Caco-2 (cell line): ENCODE measurements around the gene CNN3. TPM values are rescaled to one million over a fixed set of nuclear protein-coding genes. Genes with fewer than 3 reads are reported as not detected.
A peak's percentile ranks its signal among the peaks of the same experiment; 100 is the strongest.

Experiments used
- BruUV-seq: library from RNA; stranded (reverse); fragments of 400-500 nt; replicated peaks from 2 replicates; lab custom pipeline; 2021; lab: Mats Ljungman, UMichigan
- CTCF ChIA-PET: fragments of 300-600 bp; sonication (Branson Sonifier 250); formaldehyde crosslinking; loops from one replicate; lab custom pipeline; 2022; ENCODE audit warnings: antibody characterized with exemption; lab: Charles Lee
- POLR2A ChIA-PET: fragments of 300-600 bp; sonication (Branson Sonifier 250); formaldehyde crosslinking; loops from one replicate; lab custom pipeline; 2022; ENCODE audit warnings: antibody characterized with exemption; lab: Charles Lee
- DNase-seq, 2 experiments: peaks; one replicate each; pipeline versions ENCODE4 v3.0.0 to v3.0.0-alpha.2; 2020 to 2022
- H3K27me3 ChIP-seq: replicated peaks from 2 replicates; pipeline ENCODE4 v1.6.0; 2011; ENCODE audit warnings: low read length; ENCODE audit not compliant: control insufficient read depth, insufficient read depth
- H3K36me3 ChIP-seq: 2 replicates; pipeline ENCODE4 v1.5.1; 2011; ENCODE audit warnings: low read length; ENCODE audit not compliant: control insufficient read depth, insufficient read depth
- H3K4me1 ChIP-seq: fragments of 250-450 bp; sonication (Bioruptor Pico); 2 replicates; pipeline ENCODE4 v1.5.1; 2020; ENCODE audit warnings: mild to moderate bottlenecking
- H3K4me3 ChIP-seq: 2 replicates; pipeline ENCODE4 v1.5.1; 2011; ENCODE audit warnings: low read depth, mild to moderate bottlenecking, control low read depth, low read length
- H3K9me3 ChIP-seq: fragments of 250-450 bp; sonication (Bioruptor Pico); 2 replicates; pipeline ENCODE4 v1.5.1; 2020; ENCODE audit warnings: mild to moderate bottlenecking, moderate library complexity
- H3K27ac Mint-ChIP-seq: one replicate; pipeline ENCODE4 v1.8.0; 2022; ENCODE audit warnings: mixed read lengths; ENCODE audit not compliant: unreplicated experiment
- H3K27me3 Mint-ChIP-seq: one replicate; pipeline ENCODE4 v1.8.0; 2022; ENCODE audit warnings: mixed read lengths; ENCODE audit not compliant: insufficient read depth, unreplicated experiment
- H3K36me3 Mint-ChIP-seq: one replicate; pipeline ENCODE4 v1.8.0; 2022; ENCODE audit warnings: mild to moderate bottlenecking, mixed read lengths; ENCODE audit not compliant: insufficient read depth, unreplicated experiment
- H3K4me1 Mint-ChIP-seq: one replicate; pipeline ENCODE4 v1.8.0; 2022; ENCODE audit warnings: low read depth, mixed read lengths; ENCODE audit not compliant: unreplicated experiment
- H3K4me3 Mint-ChIP-seq: one replicate; pipeline ENCODE4 v1.8.0; 2022; ENCODE audit warnings: mild to moderate bottlenecking, moderate library complexity, mixed read lengths; ENCODE audit not compliant: unreplicated experiment
- H3K9me3 Mint-ChIP-seq: one replicate; pipeline ENCODE4 v1.8.0; 2022; ENCODE audit warnings: mixed read lengths; ENCODE audit not compliant: unreplicated experiment
- CTCF ChIP-seq, 2 experiments: fragments of 200-600 bp in 1 of 2; IDR thresholded peaks; 1 replicate in 1 of 2; 2 replicates in 1 of 2; pipeline versions ENCODE4 v1.5.1 to v1.8.0; 2011 to 2022; ENCODE audit warnings: antibody characterized with exemption in 1 of 2, control low read depth in 1 of 2, inconsistent platforms in 1 of 2, low read depth in 1 of 2, low read length in 1 of 2, mild to moderate bottlenecking in 1 of 2, moderate library complexity in 1 of 2; ENCODE audit not compliant: insufficient read depth in 1 of 2, severe bottlenecking in 1 of 2, unreplicated experiment in 1 of 2
- intact Hi-C: fragments of 100-400 bp; cut with micrococcal nuclease; formaldehyde crosslinking; loops from one replicate; pipeline ENCODE4 v1.10.0; 2022; ENCODE audit not compliant: unreplicated experiment
- total RNA-seq: library from RNA; stranded (reverse); gene quantifications from 2 replicates; pipeline ENCODE4 v1.2.3, GENCODE V29; 2022

Gene CNN3
- total RNA-seq, 1 experiment from 2014 or later, result 329 TPM

DNA sequence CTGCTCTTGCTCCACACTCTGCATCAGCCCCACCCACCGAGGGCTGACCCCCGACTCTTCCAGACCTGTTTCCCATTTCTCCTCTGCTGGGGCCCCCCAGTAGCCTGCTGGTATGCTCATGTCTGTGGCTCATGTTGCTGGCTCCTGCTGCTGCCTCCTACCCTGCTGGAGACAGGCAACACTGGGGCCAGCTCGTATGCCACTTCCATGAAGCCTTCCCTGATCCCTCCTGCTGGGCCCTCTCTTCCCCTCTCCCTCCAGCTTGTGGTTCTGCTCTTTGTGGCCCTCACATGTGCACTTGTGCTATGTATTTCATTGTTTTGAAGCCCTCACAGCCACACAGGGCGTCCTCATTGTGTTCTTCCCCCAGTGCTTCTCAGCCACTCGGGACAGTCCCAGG is 40.5 kb downstream of the CNN3 start:
- BruUV-seq, result no TSS peak
- peaks cover 39% of the 10 kb centered on the region for H3K36me3 Mint-ChIP-seq
- H3K4me3 ChIP-seq, result no peak overlapping the region
- no peaks in the 10 kb centered on the region for H3K9me3 Mint-ChIP-seq
- H3K27me3 Mint-ChIP-seq, result no peaks in the 10 kb centered on the region
- POLR2A ChIA-PET, result no interaction called here
- no peaks in the 10 kb centered on the region for H3K27me3 ChIP-seq
- H3K27ac Mint-ChIP-seq, result no peak overlapping the region
- H3K36me3 ChIP-seq, result no peaks in the 10 kb centered on the region
- intact Hi-C loops, result no loop called here
- peaks cover 5% of the 10 kb centered on the region for H3K4me1 ChIP-seq
- H3K4me1 Mint-ChIP-seq, result peaks cover 7% of the 10 kb centered on the region
- CTCF ChIA-PET, result no interaction called here
- H3K9me3 ChIP-seq, result no peaks in the 10 kb centered on the region
- no peak overlapping the region for H3K4me3 Mint-ChIP-seq
- TF ChIP-seq CTCF (IDR thresholded peaks at IDR 0.05; ENCODE audit: insufficient read depth in 1 of 2, low read depth in 1 of 2, low read length in 1 of 2, severe bottlenecking in 1 of 2, unreplicated experiment in 1 of 2), result no peak
- DNase-seq, result no peak

DNA sequence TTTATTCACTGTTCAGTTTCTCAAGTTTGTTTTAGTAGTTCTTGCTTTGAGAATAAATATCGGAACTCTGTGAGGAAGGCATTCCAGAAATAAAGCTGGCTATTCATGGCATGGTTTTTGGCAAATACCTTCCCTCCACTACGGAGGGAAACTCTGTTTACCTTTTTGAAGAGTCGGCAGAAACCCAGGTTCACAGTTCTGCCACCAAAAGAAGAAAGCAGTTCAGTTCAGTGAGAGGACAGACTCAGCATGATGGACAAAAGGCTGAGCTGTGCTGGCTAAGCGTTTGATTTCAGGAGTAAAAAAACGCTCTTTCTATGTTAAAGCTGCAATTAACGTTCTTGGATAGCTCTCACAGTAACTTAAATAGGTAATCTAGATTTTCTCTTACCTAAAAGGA is 42.4 kb downstream of the CNN3 start:
- no peak for DNase-seq
- Mint-ChIP-seq H3K36me3 (peaks cover 27% of the 10 kb centered on the region), H3K4me3 (no peak overlapping the region), H3K4me1 (peaks cover 7% of the 10 kb centered on the region), H3K27me3 (no peaks in the 10 kb centered on the region), H3K27ac (peak overlapping the region; percentile 55), H3K9me3 (no peaks in the 10 kb centered on the region)
- Histone ChIP-seq H3K36me3 (no peaks in the 10 kb centered on the region), H3K4me3 (no peak overlapping the region), H3K9me3 (no peaks in the 10 kb centered on the region), H3K27me3 (no peaks in the 10 kb centered on the region), H3K4me1 (peaks cover 5% of the 10 kb centered on the region)
- BruUV-seq, result no TSS peak
- no peak for TF ChIP-seq CTCF (IDR thresholded peaks at IDR 0.05; ENCODE audit: insufficient read depth in 1 of 2, low read depth in 1 of 2, low read length in 1 of 2, severe bottlenecking in 1 of 2, unreplicated experiment in 1 of 2)
- ChIA-PET POLR2A (no interaction called here), CTCF (no interaction called here)
- intact Hi-C loops, result loop anchor here (2.0 kb wide), 1 partner anchor 20 kb away; no protein-coding TSS in a partner anchor

DNA sequence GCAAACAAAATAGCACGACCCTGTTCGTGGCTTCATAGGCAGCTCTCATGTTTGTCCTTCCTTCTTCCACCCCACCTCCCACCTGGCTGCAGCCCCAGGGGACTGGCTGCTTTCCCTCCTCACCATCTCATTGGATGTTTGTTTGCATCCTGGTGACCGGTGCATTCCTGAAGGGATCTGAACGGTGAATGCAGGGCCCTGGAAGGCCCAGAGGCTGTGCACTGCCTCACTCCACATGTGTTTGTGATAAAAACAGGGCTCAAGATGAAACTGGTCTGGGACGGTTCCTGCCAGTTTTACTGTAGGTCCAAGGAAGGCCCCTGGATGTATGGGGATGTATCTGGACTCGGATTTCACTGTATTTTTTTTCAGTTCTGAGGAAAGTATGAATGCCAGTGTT is 42.8 kb downstream of the CNN3 start:
- CTCF ChIA-PET, result no interaction called here
- Mint-ChIP-seq H3K4me3 (no peak overlapping the region), H3K27ac (peak overlapping the region; percentile 55), H3K4me1 (peaks cover 7% of the 10 kb centered on the region), H3K36me3 (peaks cover 23% of the 10 kb centered on the region), H3K9me3 (no peaks in the 10 kb centered on the region), H3K27me3 (no peaks in the 10 kb centered on the region)
- Histone ChIP-seq H3K4me3 (no peak overlapping the region), H3K9me3 (no peaks in the 10 kb centered on the region), H3K36me3 (no peaks in the 10 kb centered on the region), H3K4me1 (peaks cover 5% of the 10 kb centered on the region), H3K27me3 (no peaks in the 10 kb centered on the region)
- no TSS peak for BruUV-seq
- DNase-seq, result peak; percentile 58 to 74
- no peak for TF ChIP-seq CTCF (IDR thresholded peaks at IDR 0.05; ENCODE audit: insufficient read depth in 1 of 2, low read depth in 1 of 2, low read length in 1 of 2, severe bottlenecking in 1 of 2, unreplicated experiment in 1 of 2)
- POLR2A ChIA-PET, result no interaction called here
- intact Hi-C loops, result loop anchor here (2.0 kb wide), 1 partner anchor 19 kb away; no protein-coding TSS in a partner anchor
